IPS DF 6.9 (cell line): Measurements from ENCODE around the gene GJD2.

Experiments
- DNase-seq: peaks from one replicate; pipeline ENCODE4 v3.0.0-alpha.2; 2013; ENCODE audit warnings: low read depth, low spot score
- H3K27ac ChIP-seq: one replicate; pipeline ENCODE4 v1.5.1; 2013; ENCODE audit warnings: low read length, control low read depth
- H3K27me3 ChIP-seq: 2 replicates; pipeline ENCODE4 v1.6.1; 2013; ENCODE audit warnings: mild to moderate bottlenecking, low read length; ENCODE audit not compliant: control insufficient read depth, insufficient read depth
- H3K36me3 ChIP-seq: 2 replicates; pipeline ENCODE4 v1.6.1; 2013; ENCODE audit warnings: low read length; ENCODE audit not compliant: control insufficient read depth, insufficient read depth
- H3K4me1 ChIP-seq: 2 replicates; pipeline ENCODE4 v1.6.1; 2013; ENCODE audit warnings: low read length; ENCODE audit not compliant: control insufficient read depth, insufficient read depth
- H3K4me3 ChIP-seq: 2 replicates; pipeline ENCODE4 v1.5.1; 2013; ENCODE audit warnings: mild to moderate bottlenecking, low read length
- H3K9me3 ChIP-seq: 2 replicates; pipeline ENCODE4 v1.6.1; 2013; ENCODE audit warnings: low read length, inconsistent platforms; ENCODE audit not compliant: control insufficient read depth, insufficient read depth
- WGBS: extraction: QIAGEN DNeasy Blood & Tissue Kit; methylation state at CpG from one replicate; pipeline ENCODE4 v1.1.7; 2013; ENCODE audit warnings: mixed read lengths, missing lambda C conversion rate; ENCODE audit not compliant: insufficient read length, insufficient coverage; 5-methylcytosine and 5-hydroxymethylcytosine counted together

The GJD2 gene

GRCh38 chr15:34729056-34729455 is 25.7 kb downstream of the GJD2 start:
- Histone ChIP-seq H3K4me1 (peaks cover 5% of the 10 kb centered on the region), H3K4me3 (no peak overlapping the region), H3K27me3 (no peaks in the 10 kb centered on the region), H3K36me3 (no peaks in the 10 kb centered on the region), H3K9me3 (no peaks in the 10 kb centered on the region), H3K27ac (no peak overlapping the region)
- no CpG with 5 or more reads among the region's 2 CpGs for WGBS
- no peak for DNase-seq

DNA sequence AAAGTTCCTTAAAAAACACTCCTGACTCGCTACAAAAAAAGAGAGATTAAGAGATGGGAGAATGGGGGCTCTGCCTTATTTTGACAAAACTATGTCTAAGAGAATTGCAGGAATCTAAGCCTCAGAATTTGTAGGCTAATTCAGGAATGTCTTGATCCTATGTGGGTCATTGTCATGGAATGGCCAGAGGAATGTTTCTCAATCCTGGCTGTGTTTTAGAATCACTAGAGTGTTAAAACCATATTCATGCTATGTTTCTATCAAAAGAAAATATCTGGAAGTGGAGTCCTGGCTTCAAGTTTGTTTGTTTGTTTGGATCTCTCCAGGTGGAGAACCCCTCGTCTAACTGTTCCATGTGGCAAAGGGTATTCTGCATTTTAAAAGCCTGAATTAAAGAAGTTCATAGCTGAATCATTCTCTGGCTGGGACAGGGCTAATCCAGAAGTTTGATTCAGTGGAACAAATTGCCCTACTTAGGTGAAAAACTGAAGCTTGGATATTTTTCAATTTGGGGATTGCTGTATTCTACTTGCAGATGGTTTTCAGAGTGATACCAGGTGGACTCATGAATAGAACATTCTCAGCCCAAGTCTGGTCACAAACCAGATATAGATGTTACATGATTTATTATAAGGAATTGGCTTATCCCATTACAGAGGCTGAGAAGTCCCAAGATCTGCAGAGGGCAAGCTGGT is 28.2 kb downstream of the GJD2 start:
- no CpG with 5 or more reads among the region's 2 CpGs for WGBS
- Histone ChIP-seq H3K36me3 (no peaks in the 10 kb centered on the region), H3K27ac (no peak overlapping the region), H3K27me3 (no peaks in the 10 kb centered on the region), H3K4me1 (peaks cover 5% of the 10 kb centered on the region), H3K4me3 (no peak overlapping the region), H3K9me3 (no peaks in the 10 kb centered on the region)
- no peak for DNase-seq

DNA sequence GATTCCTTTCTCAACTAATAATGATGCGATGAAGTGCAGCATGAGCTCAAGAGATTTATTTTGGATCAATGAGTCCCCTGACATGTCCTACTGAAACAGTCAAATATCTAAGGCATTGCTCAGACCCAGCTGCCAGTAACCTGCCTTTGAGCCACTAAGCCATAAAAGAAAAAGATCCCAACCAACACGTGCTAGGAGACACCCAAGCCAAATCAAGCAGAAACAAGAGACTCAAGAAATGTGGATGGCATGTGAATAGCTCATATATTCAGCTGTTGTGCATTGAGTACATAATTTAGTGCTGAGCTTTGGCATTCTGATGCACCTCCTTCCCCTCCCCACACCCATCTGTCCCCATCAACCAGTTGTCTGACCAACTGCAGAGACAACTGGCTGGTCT is 29.2 kb downstream of the GJD2 start:
- H3K36me3 ChIP-seq = no peaks in the 10 kb centered on the region
- no peak overlapping the region for H3K27ac ChIP-seq
- peaks cover 5% of the 10 kb centered on the region for H3K4me1 ChIP-seq
- H3K4me3 ChIP-seq = no peak overlapping the region
- no peak for DNase-seq
- H3K27me3 ChIP-seq = no peaks in the 10 kb centered on the region
- no CpG with 5 or more reads among the region's 2 CpGs for WGBS
- H3K9me3 ChIP-seq = no peaks in the 10 kb centered on the region

DNA sequence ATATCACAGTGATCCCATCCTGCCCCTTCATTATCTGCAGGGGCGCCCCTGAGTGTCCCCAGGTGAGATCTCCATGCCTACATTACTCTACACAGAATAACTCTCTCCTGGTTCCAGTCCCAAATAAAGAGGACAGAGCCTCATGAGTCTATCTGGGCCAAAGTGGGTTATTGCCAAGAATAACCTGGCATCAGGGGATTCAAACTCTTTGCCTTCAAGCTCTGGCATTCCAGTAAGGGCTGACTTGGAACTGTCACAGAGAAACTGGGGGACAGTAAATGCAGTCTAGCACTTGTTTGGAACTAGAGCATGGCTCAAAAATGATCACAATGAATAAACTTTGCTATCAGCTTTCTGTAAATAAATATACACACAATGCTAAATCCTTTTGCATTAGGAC is 30.3 kb downstream of the GJD2 start:
- H3K4me3 ChIP-seq = no peak overlapping the region
- H3K27me3 ChIP-seq = no peaks in the 10 kb centered on the region
- WGBS = no CpG with 5 or more reads among the region's 1 CpG
- no peak for DNase-seq
- peaks cover 5% of the 10 kb centered on the region for H3K4me1 ChIP-seq
- H3K9me3 ChIP-seq = no peaks in the 10 kb centered on the region
- H3K27ac ChIP-seq = no peak overlapping the region
- H3K36me3 ChIP-seq = no peaks in the 10 kb centered on the region

GRCh38 chr15:34722439-34722836 is 32.4 kb downstream of the GJD2 start:
- Histone ChIP-seq H3K27ac (no peak overlapping the region), H3K4me3 (no peak overlapping the region), H3K36me3 (no peaks in the 10 kb centered on the region), H3K4me1 (peaks cover 5% of the 10 kb centered on the region), H3K9me3 (no peaks in the 10 kb centered on the region), H3K27me3 (no peaks in the 10 kb centered on the region)
- no CpG with 5 or more reads among the region's 4 CpGs for WGBS
- no peak for DNase-seq

GRCh38 chr15:34721802-34722438 is 32.9 kb downstream of the GJD2 start:
- Histone ChIP-seq H3K27me3 (no peaks in the 10 kb centered on the region), H3K36me3 (no peaks in the 10 kb centered on the region), H3K27ac (no peak overlapping the region), H3K9me3 (no peaks in the 10 kb centered on the region), H3K4me1 (peaks cover 4% of the 10 kb centered on the region), H3K4me3 (no peak overlapping the region; the same call in 1 of the 2 replicates)
- WGBS = no CpG with 5 or more reads among the region's 30 CpGs
- no peak for DNase-seq

DNA sequence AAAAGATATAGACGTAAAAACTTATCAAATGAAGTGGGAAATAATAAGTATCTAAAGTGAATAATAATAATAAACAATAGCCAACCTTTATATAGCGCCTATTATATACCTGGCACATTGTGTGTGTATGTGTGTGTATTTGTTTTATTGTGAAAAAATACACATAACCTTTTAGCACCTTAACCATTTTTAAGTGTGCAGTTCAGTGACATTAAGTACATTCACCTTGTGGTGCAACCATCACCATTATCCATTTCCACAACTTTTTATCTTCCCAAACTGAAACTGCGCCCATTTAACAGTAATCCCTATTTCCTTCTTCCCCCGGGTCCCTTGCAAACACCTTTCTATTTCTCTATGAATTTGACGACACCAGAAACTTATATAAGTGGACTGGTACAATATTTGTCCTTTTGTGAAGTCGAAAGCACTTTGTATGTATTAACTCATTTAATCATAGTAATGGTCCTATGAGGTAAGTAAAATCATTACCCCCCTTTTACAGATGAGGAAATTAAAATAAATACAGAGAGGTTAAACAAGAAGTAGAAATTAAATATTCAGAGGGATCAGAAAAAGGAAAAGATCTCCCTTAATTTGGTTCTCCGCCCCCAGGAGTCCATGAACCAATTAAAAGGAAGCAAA is 33.5 kb downstream of the GJD2 start:
- Histone ChIP-seq H3K4me1 (peaks cover 3% of the 10 kb centered on the region), H3K36me3 (no peaks in the 10 kb centered on the region), H3K27ac (no peak overlapping the region), H3K27me3 (no peaks in the 10 kb centered on the region), H3K4me3 (no peak overlapping the region; the same call in 1 of the 2 replicates), H3K9me3 (no peaks in the 10 kb centered on the region)
- no peak for DNase-seq
- WGBS = 100% methylated on average over 2 of the region's 7 CpGs

GRCh38 chr15:34719695-34720094 is 35.1 kb downstream of the GJD2 start:
- Histone ChIP-seq H3K9me3 (no peaks in the 10 kb centered on the region), H3K4me1 (no peaks in the 10 kb centered on the region; the same call in 1 of the 2 replicates), H3K27me3 (no peaks in the 10 kb centered on the region), H3K36me3 (no peaks in the 10 kb centered on the region), H3K4me3 (no peak overlapping the region), H3K27ac (no peak overlapping the region)
- no CpG with 5 or more reads among the region's 2 CpGs for WGBS
- no peak for DNase-seq

- Histone ChIP-seq H3K36me3 (no peaks in the 10 kb centered on the region), H3K27ac (no peak overlapping the region), H3K4me3 (no peak overlapping the region), H3K9me3 (no peaks in the 10 kb centered on the region), H3K4me1 (no peaks in the 10 kb centered on the region; the same call in 1 of the 2 replicates), H3K27me3 (no peaks in the 10 kb centered on the region)
- no peak for DNase-seq
- WGBS = no CpG with 5 or more reads among the region's 1 CpG
These were observed 35.8 kb downstream of the GJD2 start for GRCh38 chr15:34718681-34719665.

GRCh38 chr15:34717729-34718128 is 37.1 kb downstream of the GJD2 start:
- no peaks in the 10 kb centered on the region for H3K27me3 ChIP-seq
- no peak for DNase-seq
- no peaks in the 10 kb centered on the region for H3K36me3 ChIP-seq
- H3K27ac ChIP-seq = no peak overlapping the region
- no peaks in the 10 kb centered on the region; the same call in 1 of the 2 replicates for H3K4me1 ChIP-seq
- no peaks in the 10 kb centered on the region for H3K9me3 ChIP-seq
- no peak overlapping the region for H3K4me3 ChIP-seq
- WGBS = no CpG with 5 or more reads among the region's 2 CpGs
